Liver (tissue), 9 donors: ENCODE results near the gene LDLRAD3. TPM values are rescaled to one million over a fixed set of nuclear protein-coding genes. Genes with fewer than 3 reads are reported as not detected.

Experiments used
- DNase-seq: peaks from one replicate; pipeline ENCODE4 v3.0.0-alpha.2; 2017; ENCODE audit warnings: low spot score
- H3K27ac ChIP-seq, 2 donors: one replicate each; pipeline ENCODE4 v1.7.0; 2013; ENCODE audit warnings: inconsistent platforms in 2 of 2, low read length in 2 of 2, control low read depth in 1 of 2, low read depth in 1 of 2, mild to moderate bottlenecking in 1 of 2
- H3K27me3 ChIP-seq, 4 donors: one replicate each; pipeline versions ENCODE4 v1.6.1 to v1.7.0; 2013; ENCODE audit warnings: low read length in 3 of 4, inconsistent platforms in 1 of 4, mild to moderate bottlenecking in 1 of 4, moderate library complexity in 1 of 4; ENCODE audit not compliant: control insufficient read depth in 4 of 4, insufficient read depth in 4 of 4
- H3K36me3 ChIP-seq, 4 donors: one replicate each; pipeline versions ENCODE4 v1.6.1 to v1.7.0; 2013; ENCODE audit warnings: low read length in 3 of 4, mild to moderate bottlenecking in 3 of 4, low read depth in 1 of 4, moderate library complexity in 1 of 4; ENCODE audit not compliant: control insufficient read depth in 4 of 4, insufficient read depth in 3 of 4
- H3K4me1 ChIP-seq, 4 donors: one replicate each; pipeline versions ENCODE4 v1.6.1 to v1.7.0; 2013; ENCODE audit warnings: low read length in 3 of 4, mild to moderate bottlenecking in 3 of 4, moderate library complexity in 1 of 4; ENCODE audit not compliant: control insufficient read depth in 4 of 4, insufficient read depth in 4 of 4
- H3K4me3 ChIP-seq, 3 donors: one replicate each; pipeline versions ENCODE4 v1.6.1 to v1.7.0; 2013; ENCODE audit warnings: low read length in 3 of 3, control low read depth in 1 of 3, low read depth in 1 of 3, mild to moderate bottlenecking in 1 of 3
- H3K9ac ChIP-seq, 2 donors: one replicate each; pipeline ENCODE4 v1.7.0; 2013; ENCODE audit warnings: low read length in 2 of 2, mild to moderate bottlenecking in 2 of 2, moderate library complexity in 2 of 2, control low read depth in 1 of 2, low read depth in 1 of 2
- H3K9me3 ChIP-seq, 4 donors: one replicate each; pipeline versions ENCODE4 v1.6.1 to v1.7.0; 2013; ENCODE audit warnings: low read length in 3 of 4; ENCODE audit not compliant: control insufficient read depth in 4 of 4
- EGR1 ChIP-seq, 2 donors: IDR thresholded peaks; 2 replicates each; pipeline ENCODE4 v1.6.1; 2016 to 2018; ENCODE audit warnings: antibody characterized with exemption in 2 of 2, low read depth in 2 of 2
- FOXA1 ChIP-seq: IDR thresholded peaks from 2 replicates; pipeline ENCODE4 v1.6.1; 2016; ENCODE audit warnings: antibody characterized with exemption
- FOXA2 ChIP-seq: IDR thresholded peaks from 2 replicates; pipeline ENCODE4 v1.6.1; 2016; ENCODE audit warnings: antibody characterized with exemption
- GABPA ChIP-seq, 2 donors: IDR thresholded peaks in 1 of 2; conservative IDR thresholded peaks in 1 of 2; 2 replicates each; pipeline ENCODE4 v1.6.1; 2016; ENCODE audit warnings: antibody characterized with exemption in 2 of 2, mild to moderate bottlenecking in 1 of 2, moderate library complexity in 1 of 2
- HNF4G ChIP-seq: IDR thresholded peaks from 2 replicates; pipeline ENCODE4 v1.6.1; 2016; ENCODE audit warnings: antibody characterized with exemption
- NR2F2 ChIP-seq: IDR thresholded peaks from 2 replicates; pipeline ENCODE4 v1.6.1; 2016; ENCODE audit warnings: antibody characterized with exemption
- RAD21 ChIP-seq, 2 donors: IDR thresholded peaks; 2 replicates each; pipeline ENCODE4 v1.6.1; 2016; ENCODE audit warnings: antibody characterized with exemption in 2 of 2, mild to moderate bottlenecking in 2 of 2
- RXRA ChIP-seq, 2 donors: IDR thresholded peaks; 2 replicates each; pipeline ENCODE4 v1.6.1; 2017 to 2018; ENCODE audit warnings: antibody characterized with exemption in 2 of 2, mild to moderate bottlenecking in 1 of 2
- SP1 ChIP-seq: IDR thresholded peaks from 2 replicates; pipeline ENCODE4 v1.6.1; 2018; ENCODE audit warnings: antibody characterized with exemption, mild to moderate bottlenecking
- TAF1 ChIP-seq: conservative IDR thresholded peaks from 2 replicates; pipeline ENCODE4 v1.6.1; 2016; ENCODE audit warnings: antibody characterized with exemption, mild to moderate bottlenecking
- YY1 ChIP-seq: IDR thresholded peaks from 2 replicates; pipeline ENCODE4 v1.6.1; 2016; ENCODE audit warnings: antibody characterized with exemption, mild to moderate bottlenecking
- ZBTB33 ChIP-seq: IDR thresholded peaks from 2 replicates; pipeline ENCODE4 v1.6.1; 2016; ENCODE audit warnings: antibody characterized with exemption
- WGBS: extraction: QIAGEN DNeasy Blood & Tissue Kit; methylation state at CpG from one replicate; pipeline ENCODE4 v1.1.7; 2013; 5-methylcytosine and 5-hydroxymethylcytosine counted together
- polyA plus RNA-seq, 2 donors: library from polyadenylated mRNA; stranded (reverse) in 1 of 2; unstranded in 1 of 2; fragments of 200-250 nt in 1 of 2; fragments of >200 nt in 1 of 2; fragmentation: Nextera tagmentation in 1 of 2; extraction: Ambion mirVana in 1 of 2; gene quantifications; one replicate each; pipeline versions ENCODE4 v1.2.1 to v1.2.3, GENCODE V29; 2013 to 2015
- total RNA-seq, 2 donors: library from RNA; depleted of rRNA; stranded (reverse); fragments of >200 nt; gene quantifications; one replicate each; pipeline ENCODE4 v1.2.3, GENCODE V29; 2014
- TF ChIP-seq, protein P1 (sequence below): IDR thresholded peaks from 2 replicates; pipeline ENCODE4 v1.6.1; 2016; ENCODE audit warnings: antibody characterized with exemption
- TF ChIP-seq, protein P2 (sequence below): fragments of 150-350 bp; IDR thresholded peaks from 2 replicates; pipeline ENCODE4 v1.5.1; 2017; ENCODE audit warnings: improper control_type of control experiment, low read depth, low read length; ENCODE audit not compliant: missing input control
- TF ChIP-seq, protein P3 (sequence below): IDR thresholded peaks from 2 replicates; pipeline ENCODE4 v1.6.1; 2016; ENCODE audit warnings: antibody characterized with exemption, mild to moderate bottlenecking
- donor health status: healthy.
- donor health status: healthy.
- donor health status: healthy.
- donor health status: healthy.
- donor health status: healthy.

The LDLRAD3 gene
- total and polyA plus RNA-seq, 4 donors: 0.75 to 1.3 (median 0.93) TPM

DNA sequence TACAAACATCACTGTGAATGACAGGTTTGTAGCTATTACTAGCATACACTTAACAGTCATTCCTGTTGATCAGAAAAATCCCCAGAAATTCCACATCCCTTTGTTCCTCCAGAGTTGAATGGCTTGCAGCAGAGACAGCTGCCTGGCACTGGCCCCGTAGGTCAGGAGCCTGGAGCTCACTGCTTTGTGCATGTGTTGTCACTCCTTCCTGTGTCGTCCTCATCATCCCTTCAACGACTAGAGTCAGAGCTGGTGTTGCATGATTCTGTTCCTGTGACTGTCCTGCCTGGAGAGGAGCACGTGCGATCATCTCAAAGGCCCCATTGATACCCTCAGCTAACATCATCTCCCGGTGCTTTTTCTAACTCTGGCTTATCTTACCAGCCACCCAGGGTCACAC, 58.3 kb downstream of the LDLRAD3 start:
- Histone ChIP-seq H3K9ac (no peak overlapping the region), H3K9me3 (peaks cover 0 to 6% (median under 1%) of the 10 kb centered on the region in 4 donors), H3K4me1 (no peaks in the 10 kb centered on the region), H3K4me3 (no peak overlapping the region), H3K36me3 (no peaks in the 10 kb centered on the region), H3K27ac (no peak overlapping the region), H3K27me3 (no peaks in the 10 kb centered on the region)
- 66% methylated on average over 6 of the region's 6 CpGs for WGBS
- DNase-seq: no peak
- TF ChIP-seq GABPA (IDR thresholded peaks at IDR 0.05 in 1 of 2, conservative IDR thresholded peaks at IDR 0.05 in 1 of 2) (no peak), EGR1 (IDR thresholded peaks at IDR 0.05; ENCODE audit: low read depth in 2 of 2) (no peak), RXRA (IDR thresholded peaks at IDR 0.05) (no peak), TAF1 (no peak), ZBTB33 (no peak), HNF4G (no peak), SP1 (no peak), RAD21 (IDR thresholded peaks at IDR 0.05) (no peak), FOXA2 (no peak), FOXA1 (no peak), YY1 (no peak), NR2F2 (no peak)
- TF ChIP-seq, protein P1, sequence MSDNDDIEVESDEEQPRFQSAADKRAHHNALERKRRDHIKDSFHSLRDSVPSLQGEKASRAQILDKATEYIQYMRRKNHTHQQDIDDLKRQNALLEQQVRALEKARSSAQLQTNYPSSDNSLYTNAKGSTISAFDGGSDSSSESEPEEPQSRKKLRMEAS: no peak
- TF ChIP-seq, protein P2, sequence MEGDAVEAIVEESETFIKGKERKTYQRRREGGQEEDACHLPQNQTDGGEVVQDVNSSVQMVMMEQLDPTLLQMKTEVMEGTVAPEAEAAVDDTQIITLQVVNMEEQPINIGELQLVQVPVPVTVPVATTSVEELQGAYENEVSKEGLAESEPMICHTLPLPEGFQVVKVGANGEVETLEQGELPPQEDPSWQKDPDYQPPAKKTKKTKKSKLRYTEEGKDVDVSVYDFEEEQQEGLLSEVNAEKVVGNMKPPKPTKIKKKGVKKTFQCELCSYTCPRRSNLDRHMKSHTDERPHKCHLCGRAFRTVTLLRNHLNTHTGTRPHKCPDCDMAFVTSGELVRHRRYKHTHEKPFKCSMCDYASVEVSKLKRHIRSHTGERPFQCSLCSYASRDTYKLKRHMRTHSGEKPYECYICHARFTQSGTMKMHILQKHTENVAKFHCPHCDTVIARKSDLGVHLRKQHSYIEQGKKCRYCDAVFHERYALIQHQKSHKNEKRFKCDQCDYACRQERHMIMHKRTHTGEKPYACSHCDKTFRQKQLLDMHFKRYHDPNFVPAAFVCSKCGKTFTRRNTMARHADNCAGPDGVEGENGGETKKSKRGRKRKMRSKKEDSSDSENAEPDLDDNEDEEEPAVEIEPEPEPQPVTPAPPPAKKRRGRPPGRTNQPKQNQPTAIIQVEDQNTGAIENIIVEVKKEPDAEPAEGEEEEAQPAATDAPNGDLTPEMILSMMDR: no peak

DNA sequence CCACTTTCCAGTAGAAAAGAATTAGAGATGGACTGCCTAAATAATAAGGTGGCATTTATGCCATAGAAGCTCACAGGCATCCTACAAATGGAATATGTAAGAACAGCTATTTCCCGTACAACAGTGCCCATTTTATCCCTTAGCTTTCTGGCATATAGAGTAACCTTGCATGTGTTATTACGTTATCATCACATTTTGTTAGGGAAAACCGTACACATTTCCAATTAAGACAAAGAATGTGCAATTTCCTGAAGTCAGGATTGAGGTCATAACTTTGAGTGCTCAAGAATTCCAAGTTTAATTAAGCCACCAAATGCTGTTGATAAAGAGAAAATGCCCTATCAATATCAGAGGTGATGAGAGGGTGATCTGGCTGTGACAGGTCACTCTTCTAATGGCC, 58.9 kb downstream of the LDLRAD3 start:
- TF ChIP-seq ZBTB33 (no peak), FOXA1 (no peak)
- TF ChIP-seq, protein P3, sequence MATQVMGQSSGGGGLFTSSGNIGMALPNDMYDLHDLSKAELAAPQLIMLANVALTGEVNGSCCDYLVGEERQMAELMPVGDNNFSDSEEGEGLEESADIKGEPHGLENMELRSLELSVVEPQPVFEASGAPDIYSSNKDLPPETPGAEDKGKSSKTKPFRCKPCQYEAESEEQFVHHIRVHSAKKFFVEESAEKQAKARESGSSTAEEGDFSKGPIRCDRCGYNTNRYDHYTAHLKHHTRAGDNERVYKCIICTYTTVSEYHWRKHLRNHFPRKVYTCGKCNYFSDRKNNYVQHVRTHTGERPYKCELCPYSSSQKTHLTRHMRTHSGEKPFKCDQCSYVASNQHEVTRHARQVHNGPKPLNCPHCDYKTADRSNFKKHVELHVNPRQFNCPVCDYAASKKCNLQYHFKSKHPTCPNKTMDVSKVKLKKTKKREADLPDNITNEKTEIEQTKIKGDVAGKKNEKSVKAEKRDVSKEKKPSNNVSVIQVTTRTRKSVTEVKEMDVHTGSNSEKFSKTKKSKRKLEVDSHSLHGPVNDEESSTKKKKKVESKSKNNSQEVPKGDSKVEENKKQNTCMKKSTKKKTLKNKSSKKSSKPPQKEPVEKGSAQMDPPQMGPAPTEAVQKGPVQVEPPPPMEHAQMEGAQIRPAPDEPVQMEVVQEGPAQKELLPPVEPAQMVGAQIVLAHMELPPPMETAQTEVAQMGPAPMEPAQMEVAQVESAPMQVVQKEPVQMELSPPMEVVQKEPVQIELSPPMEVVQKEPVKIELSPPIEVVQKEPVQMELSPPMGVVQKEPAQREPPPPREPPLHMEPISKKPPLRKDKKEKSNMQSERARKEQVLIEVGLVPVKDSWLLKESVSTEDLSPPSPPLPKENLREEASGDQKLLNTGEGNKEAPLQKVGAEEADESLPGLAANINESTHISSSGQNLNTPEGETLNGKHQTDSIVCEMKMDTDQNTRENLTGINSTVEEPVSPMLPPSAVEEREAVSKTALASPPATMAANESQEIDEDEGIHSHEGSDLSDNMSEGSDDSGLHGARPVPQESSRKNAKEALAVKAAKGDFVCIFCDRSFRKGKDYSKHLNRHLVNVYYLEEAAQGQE: no peak
- 76% methylated on average over 3 of the region's 3 CpGs for WGBS
- H3K4me1 ChIP-seq: no peaks in the 10 kb centered on the region

More for the DNA sequence above, 58.9 kb downstream of the LDLRAD3 start:
- Histone ChIP-seq H3K9me3 (peaks cover 0 to 6% (median under 1%) of the 10 kb centered on the region in 4 donors), H3K36me3 (no peaks in the 10 kb centered on the region), H3K4me3 (no peak overlapping the region), H3K9ac (no peak overlapping the region), H3K27ac (no peak overlapping the region), H3K27me3 (no peaks in the 10 kb centered on the region)
- no peak for DNase-seq
